CD14-positive monocyte (primary cell): Measurements from ENCODE around the gene PARD6B. TPM values are rescaled to one million over a fixed set of nuclear protein-coding genes. Genes with fewer than 3 reads are reported as not detected.

Source experiments
- DNase-seq, 3 donors: peaks; one replicate each; pipeline ENCODE4 v3.0.0-alpha.2; 2011 to 2022
- H2AFZ ChIP-seq: 2 replicates; pipeline ENCODE4 v1.6.0; 2012; ENCODE audit warnings: mild to moderate bottlenecking, low read depth, low read length, inconsistent platforms; ENCODE audit not compliant: insufficient read depth, poor library complexity, severe bottlenecking
- H3K27ac ChIP-seq, 2 donors: 1 replicate in 1 of 2; 2 replicates in 1 of 2; pipeline ENCODE4 v1.5.1; 2012 to 2013; ENCODE audit warnings: low read length in 2 of 2, control low read depth in 1 of 2, inconsistent platforms in 1 of 2, low read depth in 1 of 2, mild to moderate bottlenecking in 1 of 2
- H3K27me3 ChIP-seq, 2 donors: one replicate each; pipeline versions ENCODE4 v1.6.0 to v1.6.1; 2011 to 2013; ENCODE audit warnings: low read length in 2 of 2; ENCODE audit not compliant: control insufficient read depth in 2 of 2, insufficient read depth in 2 of 2
- H3K36me3 ChIP-seq, 2 donors: replicated peaks in 1 of 2; 1 replicate in 1 of 2; 2 replicates in 1 of 2; pipeline versions ENCODE4 v1.5.1 to v1.6.1; 2012 to 2013; ENCODE audit warnings: low read length in 2 of 2, control low read depth in 1 of 2, inconsistent platforms in 1 of 2, mild to moderate bottlenecking in 1 of 2; ENCODE audit not compliant: insufficient read depth in 2 of 2, control insufficient read depth in 1 of 2
- H3K4me1 ChIP-seq, 2 donors: 1 replicate in 1 of 2; 2 replicates in 1 of 2; pipeline versions ENCODE4 v1.5.1 to v1.6.1; 2012 to 2013; ENCODE audit warnings: low read length in 2 of 2, control low read depth in 1 of 2, inconsistent platforms in 1 of 2, mild to moderate bottlenecking in 1 of 2, moderate library complexity in 1 of 2; ENCODE audit not compliant: insufficient read depth in 2 of 2, control insufficient read depth in 1 of 2
- H3K4me2 ChIP-seq: replicated peaks from 2 replicates; pipeline ENCODE3; 2012; ENCODE audit warnings: low read length, moderate library complexity, mild to moderate bottlenecking; ENCODE audit not compliant: poor library complexity, severe bottlenecking; ENCODE audit errors: extremely low read depth
- H3K4me3 ChIP-seq, 3 experiments: fragments of 200-600 bp in 1 of 3; sonication (generic) in 1 of 3; replicated peaks in 1 of 3; 1 replicate in 2 of 3; 2 replicates in 1 of 3; pipeline ENCODE4 v1.5.1; 2011 to 2013; ENCODE audit warnings: low read length in 3 of 3, mild to moderate bottlenecking in 3 of 3, control low read depth in 2 of 3, low read depth in 2 of 3, inconsistent platforms in 1 of 3, moderate library complexity in 1 of 3
- H3K79me2 ChIP-seq: 2 replicates; pipeline ENCODE4 v1.6.0; 2012; ENCODE audit warnings: mild to moderate bottlenecking, control low read depth, inconsistent platforms, low read length, moderate library complexity; ENCODE audit not compliant: insufficient read depth
- H3K9ac ChIP-seq: 2 replicates; pipeline ENCODE4 v1.6.0; 2017; ENCODE audit warnings: low read length, mild to moderate bottlenecking; ENCODE audit not compliant: insufficient read depth, poor library complexity, severe bottlenecking
- H3K9me3 ChIP-seq, 2 donors: replicated peaks in 1 of 2; 1 replicate in 1 of 2; 2 replicates in 1 of 2; pipeline versions ENCODE4 v1.5.1 to v1.6.1; 2012 to 2013; ENCODE audit warnings: low read length in 2 of 2, control low read depth in 1 of 2; ENCODE audit not compliant: control insufficient read depth in 1 of 2, insufficient read depth in 1 of 2
- H4K20me1 ChIP-seq: 2 replicates; pipeline ENCODE4 v1.6.0; 2012; ENCODE audit warnings: mild to moderate bottlenecking, low read length, control low read depth, moderate library complexity; ENCODE audit not compliant: insufficient read depth
- H3K27ac Mint-ChIP-seq, 7 donors: one replicate each; pipeline ENCODE4 v1.8.0; 2020; ENCODE audit warnings: mild to moderate bottlenecking in 7 of 7, mixed read lengths in 7 of 7, moderate library complexity in 6 of 7, inconsistent platforms in 2 of 7
- H3K27me3 Mint-ChIP-seq, 3 donors: one replicate each; pipeline ENCODE4 v1.8.0; 2021 to 2022; ENCODE audit warnings: low read depth in 3 of 3, mild to moderate bottlenecking in 3 of 3, mixed read lengths in 3 of 3, moderate library complexity in 3 of 3, inconsistent platforms in 1 of 3
- H3K36me3 Mint-ChIP-seq, 2 donors: one replicate each; pipeline ENCODE4 v1.8.0; 2020; ENCODE audit warnings: mixed read lengths in 2 of 2, inconsistent platforms in 1 of 2, mild to moderate bottlenecking in 1 of 2
- H3K4me1 Mint-ChIP-seq: one replicate; pipeline ENCODE4 v1.8.0; 2020; ENCODE audit warnings: mild to moderate bottlenecking, mixed read lengths
- H3K4me3 Mint-ChIP-seq, 2 donors: one replicate each; pipeline ENCODE4 v1.8.0; 2020; ENCODE audit warnings: mild to moderate bottlenecking in 2 of 2, mixed read lengths in 2 of 2, moderate library complexity in 1 of 2
- H3K9me3 Mint-ChIP-seq, 7 donors: one replicate each; pipeline ENCODE4 v1.8.0; 2020 to 2022; ENCODE audit warnings: mixed read lengths in 7 of 7, mild to moderate bottlenecking in 6 of 7, moderate library complexity in 6 of 7, inconsistent platforms in 2 of 7
- CTCF ChIP-seq: fragments of 200-600 bp; IDR thresholded peaks from one replicate; pipeline ENCODE4 v1.8.0; 2022; ENCODE audit warnings: antibody characterized with exemption, mild to moderate bottlenecking
- WGBS: methylation state at CpG from one replicate; pipeline ENCODE4 v1.1.5; 2013; ENCODE audit warnings: missing lambda C conversion rate; ENCODE audit not compliant: insufficient coverage; 5-methylcytosine and 5-hydroxymethylcytosine counted together
- intact Hi-C, 2 donors: fragments of 100-400 bp; cut with micrococcal nuclease; formaldehyde crosslinking; loops; one replicate each; pipeline versions ENCODE4 v1.15.0 to v1.15.1; 2023
- polyA plus RNA-seq, 3 donors: library from polyadenylated mRNA; depleted of rRNA in 1 of 3; unstranded in 2 of 3; stranded (reverse) in 1 of 3; fragments of 300-500 nt in 2 of 3; fragments of >200 nt in 1 of 3; fragmentation: Illumina TruSeq in 2 of 3; gene quantifications; 1 replicate in 2 of 3; 2 replicates in 1 of 3; pipeline ENCODE4 v1.2.3, GENCODE V29; 2012 to 2021

Gene PARD6B
- polyA plus RNA-seq, 3 donors, result 0.04 to 0.13 (median 0.13) TPM

GRCh38 chr20:50797142-50797541 is 65.8 kb downstream of the PARD6B start:
- H4K20me1 ChIP-seq, result no peaks in the 10 kb centered on the region
- H3K27ac ChIP-seq, result no peak overlapping the region
- no peaks in the 10 kb centered on the region for H3K36me3 Mint-ChIP-seq
- intact Hi-C loops, result loop anchor here in 1 of 2 donors (10.0 kb wide), 1 partner anchor 138 kb away; the partner anchor contains the start of gene ADNP
- WGBS, result 83% methylated on average over 1 of the region's 4 CpGs
- no peak overlapping the region for H3K4me2 ChIP-seq
- peaks cover 9 to 24% (median 10%) of the 10 kb centered on the region in 3 donors for H3K27me3 Mint-ChIP-seq
- no peak overlapping the region for H3K4me3 Mint-ChIP-seq
- H3K9ac ChIP-seq, result no peak overlapping the region
- no peak overlapping the region for H3K27ac Mint-ChIP-seq
- no peaks in the 10 kb centered on the region for H3K36me3 ChIP-seq
- H3K9me3 ChIP-seq, result no peaks in the 10 kb centered on the region
- no peak overlapping the region for H3K4me3 ChIP-seq
- TF ChIP-seq CTCF, result no peak
- H3K9me3 Mint-ChIP-seq, result peaks cover 0 to 3% (median 0%) of the 10 kb centered on the region in 7 donors
- peaks cover 7 to 9% of the 10 kb centered on the region in 2 donors for H3K27me3 ChIP-seq
- no peak overlapping the region for H2AFZ ChIP-seq
- no peaks in the 10 kb centered on the region for H3K79me2 ChIP-seq
- peaks cover 14% of the 10 kb centered on the region for H3K4me1 Mint-ChIP-seq
- DNase-seq, result no peak
- peaks cover 16 to 20% of the 10 kb centered on the region in 2 donors for H3K4me1 ChIP-seq

- Histone ChIP-seq H3K4me1 (peaks cover 16 to 20% of the 10 kb centered on the region in 2 donors), H4K20me1 (no peaks in the 10 kb centered on the region), H3K4me2 (no peak overlapping the region), H3K36me3 (no peaks in the 10 kb centered on the region), H3K27ac (no peak overlapping the region), H2AFZ (no peak overlapping the region), H3K9ac (no peak overlapping the region), H3K9me3 (no peaks in the 10 kb centered on the region), H3K27me3 (peaks cover 7 to 9% of the 10 kb centered on the region in 2 donors), H3K4me3 (no peak overlapping the region), H3K79me2 (no peaks in the 10 kb centered on the region)
- TF ChIP-seq CTCF, result no peak
- no peak overlapping the region for H3K4me3 Mint-ChIP-seq
- 100% methylated on average over 6 of the region's 7 CpGs for WGBS
- H3K27ac Mint-ChIP-seq, result no peak overlapping the region
- H3K36me3 Mint-ChIP-seq, result no peaks in the 10 kb centered on the region
- H3K9me3 Mint-ChIP-seq, result peaks cover 0 to 3% (median 0%) of the 10 kb centered on the region in 7 donors
- peaks cover 10% of the 10 kb centered on the region for H3K4me1 Mint-ChIP-seq
- intact Hi-C loops, result loop anchor here in 1 of 2 donors (10.0 kb wide), 1 partner anchor 136 kb away; the partner anchor contains the start of gene ADNP
- DNase-seq, result no peak
- H3K27me3 Mint-ChIP-seq, result peaks cover 6 to 20% (median 10%) of the 10 kb centered on the region in 3 donors
Measured at GRCh38 chr20:50798650-50799049, 67.3 kb downstream of the PARD6B start.
